ENCODE results near the gene AP1S1. TPM values are rescaled to one million over a fixed set of nuclear protein-coding genes. Genes with fewer than 3 reads are reported as not detected.

AP1S1 gene
- total and polyA plus RNA-seq, 2 of the 13 experiments (the other 11 are each of a cell fraction or from before 2014, with no cell fraction given), result 57.5 to 68.1 TPM

DNA sequence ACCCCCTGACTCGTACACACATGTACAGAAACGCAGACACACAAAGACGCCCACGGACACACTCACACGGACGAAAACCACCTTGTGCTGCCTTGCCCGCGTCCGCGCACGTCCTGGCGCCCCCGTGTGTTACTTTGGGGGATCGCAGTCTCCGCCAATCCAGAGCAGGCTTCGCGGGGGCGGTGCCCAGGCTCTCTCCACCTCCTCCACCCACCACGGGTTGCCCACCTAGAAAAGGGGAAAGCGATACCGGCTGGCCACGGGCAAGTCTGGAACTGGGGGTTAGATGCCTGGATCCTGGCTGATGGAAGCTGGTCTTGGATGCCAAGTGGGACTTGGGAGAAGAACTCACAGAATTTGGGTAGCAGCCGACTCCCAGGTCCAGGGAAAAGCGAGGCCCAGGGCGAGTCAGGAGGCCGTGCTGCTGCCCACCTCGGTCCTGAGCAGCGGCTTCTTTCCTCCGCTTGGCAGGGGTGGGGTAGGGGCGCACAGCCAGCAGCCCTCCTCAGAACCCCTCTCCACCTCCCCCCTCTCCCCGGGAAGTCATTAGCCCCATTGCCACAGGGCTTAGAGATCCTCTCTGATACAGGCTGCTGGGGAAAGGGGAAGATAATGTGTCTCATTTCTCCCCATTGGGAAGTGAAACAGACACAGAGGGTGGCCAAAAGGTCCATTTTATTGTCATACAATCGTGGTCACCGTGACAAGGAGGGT is 15.7 kb downstream of the AP1S1 start (continued):
- TF ChIP-seq, protein P1, sequence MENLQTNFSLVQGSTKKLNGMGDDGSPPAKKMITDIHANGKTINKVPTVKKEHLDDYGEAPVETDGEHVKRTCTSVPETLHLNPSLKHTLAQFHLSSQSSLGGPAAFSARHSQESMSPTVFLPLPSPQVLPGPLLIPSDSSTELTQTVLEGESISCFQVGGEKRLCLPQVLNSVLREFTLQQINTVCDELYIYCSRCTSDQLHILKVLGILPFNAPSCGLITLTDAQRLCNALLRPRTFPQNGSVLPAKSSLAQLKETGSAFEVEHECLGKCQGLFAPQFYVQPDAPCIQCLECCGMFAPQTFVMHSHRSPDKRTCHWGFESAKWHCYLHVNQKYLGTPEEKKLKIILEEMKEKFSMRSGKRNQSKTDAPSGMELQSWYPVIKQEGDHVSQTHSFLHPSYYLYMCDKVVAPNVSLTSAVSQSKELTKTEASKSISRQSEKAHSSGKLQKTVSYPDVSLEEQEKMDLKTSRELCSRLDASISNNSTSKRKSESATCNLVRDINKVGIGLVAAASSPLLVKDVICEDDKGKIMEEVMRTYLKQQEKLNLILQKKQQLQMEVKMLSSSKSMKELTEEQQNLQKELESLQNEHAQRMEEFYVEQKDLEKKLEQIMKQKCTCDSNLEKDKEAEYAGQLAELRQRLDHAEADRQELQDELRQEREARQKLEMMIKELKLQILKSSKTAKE (CRISPR knock-in tag; IDR thresholded peaks at IDR 0.05; ENCODE audit: borderline replicate concordance), result no peak
- no peak for TF ChIP-seq RNF2 (conservative IDR thresholded peaks at IDR 0.05; ENCODE audit: low read depth)
- 0 out of 2 replicates have a peak, but pooled peaks have one; percentile 14 for TF ChIP-seq GABPB1 (CRISPR knock-in tag; IDR thresholded peaks at IDR 0.05)
- TF ChIP-seq ZBTB21 (CRISPR knock-in tag; IDR thresholded peaks at IDR 0.05), result no peak
- no peak for TF ChIP-seq GZF1 (CRISPR knock-in tag; IDR thresholded peaks at IDR 0.05)
- no peak for TF ChIP-seq GATAD1 (CRISPR knock-in tag; IDR thresholded peaks at IDR 0.05)
- TF ChIP-seq, protein P2, sequence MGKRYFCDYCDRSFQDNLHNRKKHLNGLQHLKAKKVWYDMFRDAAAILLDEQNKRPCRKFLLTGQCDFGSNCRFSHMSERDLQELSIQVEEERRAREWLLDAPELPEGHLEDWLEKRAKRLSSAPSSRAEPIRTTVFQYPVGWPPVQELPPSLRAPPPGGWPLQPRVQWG (CRISPR knock-in tag; IDR thresholded peaks at IDR 0.05; ENCODE audit: borderline replicate concordance, low read depth), result no peak
- TF ChIP-seq, protein P3, sequence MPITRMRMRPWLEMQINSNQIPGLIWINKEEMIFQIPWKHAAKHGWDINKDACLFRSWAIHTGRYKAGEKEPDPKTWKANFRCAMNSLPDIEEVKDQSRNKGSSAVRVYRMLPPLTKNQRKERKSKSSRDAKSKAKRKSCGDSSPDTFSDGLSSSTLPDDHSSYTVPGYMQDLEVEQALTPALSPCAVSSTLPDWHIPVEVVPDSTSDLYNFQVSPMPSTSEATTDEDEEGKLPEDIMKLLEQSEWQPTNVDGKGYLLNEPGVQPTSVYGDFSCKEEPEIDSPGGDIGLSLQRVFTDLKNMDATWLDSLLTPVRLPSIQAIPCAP (CRISPR knock-in tag; IDR thresholded peaks at IDR 0.05; ENCODE audit: low read depth), result no peak
- peak; percentile 48 for TF ChIP-seq SALL1 (CRISPR knock-in tag; IDR thresholded peaks at IDR 0.05)
- TF ChIP-seq TMF1 (CRISPR knock-in tag; IDR thresholded peaks at IDR 0.05; ENCODE audit: low read depth), result no peak
- TF ChIP-seq, protein P4, sequence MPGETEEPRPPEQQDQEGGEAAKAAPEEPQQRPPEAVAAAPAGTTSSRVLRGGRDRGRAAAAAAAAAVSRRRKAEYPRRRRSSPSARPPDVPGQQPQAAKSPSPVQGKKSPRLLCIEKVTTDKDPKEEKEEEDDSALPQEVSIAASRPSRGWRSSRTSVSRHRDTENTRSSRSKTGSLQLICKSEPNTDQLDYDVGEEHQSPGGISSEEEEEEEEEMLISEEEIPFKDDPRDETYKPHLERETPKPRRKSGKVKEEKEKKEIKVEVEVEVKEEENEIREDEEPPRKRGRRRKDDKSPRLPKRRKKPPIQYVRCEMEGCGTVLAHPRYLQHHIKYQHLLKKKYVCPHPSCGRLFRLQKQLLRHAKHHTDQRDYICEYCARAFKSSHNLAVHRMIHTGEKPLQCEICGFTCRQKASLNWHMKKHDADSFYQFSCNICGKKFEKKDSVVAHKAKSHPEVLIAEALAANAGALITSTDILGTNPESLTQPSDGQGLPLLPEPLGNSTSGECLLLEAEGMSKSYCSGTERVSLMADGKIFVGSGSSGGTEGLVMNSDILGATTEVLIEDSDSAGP (CRISPR knock-in tag; IDR thresholded peaks at IDR 0.05; ENCODE audit: borderline replicate concordance), result peak; percentile 36; the same call in 1 of the 2 replicates
- TF ChIP-seq TGIF2 (CRISPR knock-in tag; IDR thresholded peaks at IDR 0.05), result no peak
- TF ChIP-seq ZNF225 (CRISPR knock-in tag; IDR thresholded peaks at IDR 0.05), result no peak
- no peak for TF ChIP-seq WIZ (CRISPR knock-in tag; IDR thresholded peaks at IDR 0.05)
- TF ChIP-seq XRCC5 (optimal IDR thresholded peaks at IDR 0.05; ENCODE audit: low read length), result peak; percentile 89
- TF ChIP-seq, protein P5, sequence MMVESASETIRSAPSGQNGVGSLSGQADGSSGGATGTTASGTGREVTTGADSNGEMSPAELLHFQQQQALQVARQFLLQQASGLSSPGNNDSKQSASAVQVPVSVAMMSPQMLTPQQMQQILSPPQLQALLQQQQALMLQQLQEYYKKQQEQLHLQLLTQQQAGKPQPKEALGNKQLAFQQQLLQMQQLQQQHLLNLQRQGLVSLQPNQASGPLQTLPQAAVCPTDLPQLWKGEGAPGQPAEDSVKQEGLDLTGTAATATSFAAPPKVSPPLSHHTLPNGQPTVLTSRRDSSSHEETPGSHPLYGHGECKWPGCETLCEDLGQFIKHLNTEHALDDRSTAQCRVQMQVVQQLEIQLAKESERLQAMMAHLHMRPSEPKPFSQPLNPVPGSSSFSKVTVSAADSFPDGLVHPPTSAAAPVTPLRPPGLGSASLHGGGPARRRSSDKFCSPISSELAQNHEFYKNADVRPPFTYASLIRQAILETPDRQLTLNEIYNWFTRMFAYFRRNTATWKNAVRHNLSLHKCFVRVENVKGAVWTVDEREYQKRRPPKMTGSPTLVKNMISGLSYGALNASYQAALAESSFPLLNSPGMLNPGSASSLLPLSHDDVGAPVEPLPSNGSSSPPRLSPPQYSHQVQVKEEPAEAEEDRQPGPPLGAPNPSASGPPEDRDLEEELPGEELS (CRISPR knock-in tag; IDR thresholded peaks at IDR 0.05), result 0 out of 2 replicates have a peak, but pooled peaks have one; percentile 18
- 0 out of 2 replicates have a peak, but pooled peaks have one; percentile 46 for TF ChIP-seq HNRNPL (IDR thresholded peaks at IDR 0.05; ENCODE audit: low read depth, low read length)
- TF ChIP-seq, protein P6, sequence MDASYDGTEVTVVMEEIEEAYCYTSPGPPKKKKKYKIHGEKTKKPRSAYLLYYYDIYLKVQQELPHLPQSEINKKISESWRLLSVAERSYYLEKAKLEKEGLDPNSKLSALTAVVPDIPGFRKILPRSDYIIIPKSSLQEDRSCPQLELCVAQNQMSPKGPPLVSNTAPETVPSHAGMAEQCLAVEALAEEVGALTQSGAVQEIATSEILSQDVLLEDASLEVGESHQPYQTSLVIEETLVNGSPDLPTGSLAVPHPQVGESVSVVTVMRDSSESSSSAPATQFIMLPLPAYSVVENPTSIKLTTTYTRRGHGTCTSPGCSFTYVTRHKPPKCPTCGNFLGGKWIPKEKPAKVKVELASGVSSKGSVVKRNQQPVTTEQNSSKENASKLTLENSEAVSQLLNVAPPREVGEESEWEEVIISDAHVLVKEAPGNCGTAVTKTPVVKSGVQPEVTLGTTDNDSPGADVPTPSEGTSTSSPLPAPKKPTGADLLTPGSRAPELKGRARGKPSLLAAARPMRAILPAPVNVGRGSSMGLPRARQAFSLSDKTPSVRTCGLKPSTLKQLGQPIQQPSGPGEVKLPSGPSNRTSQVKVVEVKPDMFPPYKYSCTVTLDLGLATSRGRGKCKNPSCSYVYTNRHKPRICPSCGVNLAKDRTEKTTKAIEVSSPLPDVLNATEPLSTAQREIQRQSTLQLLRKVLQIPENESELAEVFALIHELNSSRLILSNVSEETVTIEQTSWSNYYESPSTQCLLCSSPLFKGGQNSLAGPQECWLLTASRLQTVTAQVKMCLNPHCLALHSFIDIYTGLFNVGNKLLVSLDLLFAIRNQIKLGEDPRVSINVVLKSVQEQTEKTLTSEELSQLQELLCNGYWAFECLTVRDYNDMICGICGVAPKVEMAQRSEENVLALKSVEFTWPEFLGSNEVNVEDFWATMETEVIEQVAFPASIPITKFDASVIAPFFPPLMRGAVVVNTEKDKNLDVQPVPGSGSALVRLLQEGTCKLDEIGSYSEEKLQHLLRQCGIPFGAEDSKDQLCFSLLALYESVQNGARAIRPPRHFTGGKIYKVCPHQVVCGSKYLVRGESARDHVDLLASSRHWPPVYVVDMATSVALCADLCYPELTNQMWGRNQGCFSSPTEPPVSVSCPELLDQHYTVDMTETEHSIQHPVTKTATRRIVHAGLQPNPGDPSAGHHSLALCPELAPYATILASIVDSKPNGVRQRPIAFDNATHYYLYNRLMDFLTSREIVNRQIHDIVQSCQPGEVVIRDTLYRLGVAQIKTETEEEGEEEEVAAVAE (CRISPR knock-in tag; IDR thresholded peaks at IDR 0.05; ENCODE audit: borderline replicate concordance), result no peak

Measured in HepG2 (cell line).